Activated T-helper 1 cell treated with Interleukin-2 at 50 U/mL for 16 hours (primary cell): ENCODE results near the gene C16orf87.

ENCODE experiments used
- DNase-seq: peaks from one replicate; pipeline ENCODE4 v3.0.0-alpha.2; 2020; ENCODE audit warnings: low read depth

C16orf87 gene

GRCh38 chr16:46756772-46757171 lies 74.2 kb downstream of the C16orf87 start:
- DNase-seq, result no peak

- no peak for DNase-seq
Observed at GRCh38 chr16:46753015-46753414, 78.0 kb downstream of the C16orf87 start.

GRCh38 chr16:46751381-46751780 lies 79.6 kb downstream of the C16orf87 start:
- DNase-seq, result no peak

GRCh38 chr16:46748775-46749705 lies 81.9 kb downstream of the C16orf87 start:
- no peak for DNase-seq

GRCh38 chr16:46747777-46748651 lies 83.0 kb downstream of the C16orf87 start, which contains the start of gene MYLK3:
Gene MYLK3 (minus strand): TSS chr16:46748344. CDS start chr16:46748193, 151 bp downstream.
- no peak for DNase-seq

DNA sequence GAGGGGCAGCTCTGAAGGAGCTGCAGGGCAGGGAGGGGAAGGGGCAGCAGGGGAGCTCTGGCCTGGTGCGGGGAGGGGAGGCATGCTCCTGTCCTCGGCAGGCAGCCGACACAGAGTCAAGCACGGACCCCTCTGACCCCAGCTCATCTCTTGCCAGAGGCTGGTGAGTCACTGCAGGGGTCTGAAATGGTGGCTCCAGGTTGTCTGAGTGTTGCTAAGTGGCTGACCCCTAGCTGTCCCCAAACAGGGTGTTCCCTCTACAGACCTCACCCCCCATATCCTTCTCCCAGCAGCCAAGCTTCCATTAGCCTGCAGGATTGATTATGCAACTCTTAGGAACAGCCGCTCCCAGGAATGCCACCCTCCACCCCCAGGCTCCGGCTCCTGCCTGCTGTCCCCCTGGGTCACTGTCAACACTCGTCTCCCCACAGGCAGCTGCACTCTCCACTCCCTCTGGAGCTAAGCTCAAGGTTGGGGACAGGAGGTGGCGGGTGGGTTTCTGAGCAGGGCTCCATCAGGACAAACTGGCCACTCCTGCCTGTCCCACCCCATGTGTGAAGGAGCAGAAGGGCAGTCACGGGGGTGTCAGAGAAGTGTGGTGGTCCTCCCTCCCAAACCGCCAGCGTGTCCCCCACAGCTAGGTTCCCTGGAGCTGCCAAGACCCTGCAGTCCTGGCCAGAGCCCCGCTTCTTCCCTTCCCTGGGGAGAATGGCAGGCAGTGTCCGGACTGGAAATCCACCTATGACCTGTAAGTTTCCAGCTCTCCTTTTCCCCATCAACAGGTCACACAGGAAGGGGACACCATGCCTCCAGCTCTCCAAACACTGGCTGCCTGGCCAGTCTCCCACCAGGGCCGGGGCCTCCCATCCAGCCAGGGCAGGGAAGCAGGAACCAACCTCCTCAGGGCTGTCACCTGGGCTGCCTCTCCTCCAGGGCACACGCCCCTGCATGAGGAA lies 83.9 kb downstream of the C16orf87 start:
- no peak for DNase-seq
